KOPT-K1 (cell line): ENCODE data around the gene UBXN2A.
A peak's percentile ranks its signal among the peaks of the same experiment; 100 is the strongest.

Source experiments
- H3K27ac ChIP-seq: fragments of 200-600 bp; sonication (generic); 2 replicates; pipeline ENCODE4 v1.5.1; 2016; ENCODE audit warnings: antibody characterized with exemption, mild to moderate bottlenecking, low read depth, low read length; ENCODE audit not compliant: poor library complexity, severe bottlenecking
- H3K36me3 ChIP-seq: fragments of 200-600 bp; sonication (generic); 2 replicates; pipeline ENCODE4 v1.5.1; 2017; ENCODE audit warnings: antibody characterized with exemption, mild to moderate bottlenecking, low read length, moderate library complexity; ENCODE audit not compliant: insufficient read depth
- H3K9me3 ChIP-seq: fragments of 200-600 bp; sonication (generic); 2 replicates; pipeline ENCODE4 v1.5.1; 2017; ENCODE audit warnings: antibody characterized with exemption, low read length, mild to moderate bottlenecking; ENCODE audit not compliant: insufficient read depth, poor library complexity, severe bottlenecking

Gene UBXN2A, protein sequence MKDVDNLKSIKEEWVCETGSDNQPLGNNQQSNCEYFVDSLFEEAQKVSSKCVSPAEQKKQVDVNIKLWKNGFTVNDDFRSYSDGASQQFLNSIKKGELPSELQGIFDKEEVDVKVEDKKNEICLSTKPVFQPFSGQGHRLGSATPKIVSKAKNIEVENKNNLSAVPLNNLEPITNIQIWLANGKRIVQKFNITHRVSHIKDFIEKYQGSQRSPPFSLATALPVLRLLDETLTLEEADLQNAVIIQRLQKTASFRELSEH

DNA sequence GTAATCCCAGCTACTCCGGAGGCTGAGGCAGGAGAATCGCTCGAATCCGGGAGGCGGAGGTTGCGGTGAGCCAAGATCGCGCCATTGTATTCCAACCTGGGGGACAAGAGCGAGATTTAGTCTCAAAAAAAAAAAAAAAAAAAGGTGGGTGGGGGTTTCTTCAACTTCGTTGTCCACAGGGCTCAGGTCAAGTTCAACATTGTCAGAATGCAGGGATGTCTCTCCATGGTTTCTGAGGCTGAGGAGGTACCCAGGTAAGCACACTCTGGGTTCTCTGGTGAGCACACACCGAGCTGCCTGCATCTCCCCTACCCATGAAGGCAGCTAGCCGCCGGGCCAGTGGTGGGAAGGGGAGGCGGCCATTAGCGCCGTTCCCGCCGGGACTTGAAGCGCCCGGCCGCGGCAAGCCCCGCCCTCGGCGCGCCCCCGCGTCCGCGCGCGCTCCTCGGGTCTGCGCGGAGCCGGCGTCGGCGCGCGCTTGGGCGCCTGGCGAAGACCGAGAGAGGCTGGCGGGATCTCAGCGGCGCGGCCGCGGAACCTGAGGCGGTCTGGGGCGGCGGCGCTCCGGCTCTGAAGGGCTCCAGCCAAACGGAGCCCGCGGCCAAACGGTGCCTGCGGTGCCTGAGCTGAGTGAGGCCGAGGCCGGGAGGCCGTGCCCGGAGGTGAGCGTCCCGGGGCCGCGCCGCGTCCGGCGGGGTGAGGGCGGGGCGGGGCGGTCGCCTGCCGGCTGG, at the start of gene UBXN2A:
Gene UBXN2A (plus strand): TSS at position 477 of the 731 bp plus-strand sequence. CDS start 17,852 bp downstream, outside the sequence.
- H3K9me3 ChIP-seq: no peaks in the 10 kb centered on the region

DNA sequence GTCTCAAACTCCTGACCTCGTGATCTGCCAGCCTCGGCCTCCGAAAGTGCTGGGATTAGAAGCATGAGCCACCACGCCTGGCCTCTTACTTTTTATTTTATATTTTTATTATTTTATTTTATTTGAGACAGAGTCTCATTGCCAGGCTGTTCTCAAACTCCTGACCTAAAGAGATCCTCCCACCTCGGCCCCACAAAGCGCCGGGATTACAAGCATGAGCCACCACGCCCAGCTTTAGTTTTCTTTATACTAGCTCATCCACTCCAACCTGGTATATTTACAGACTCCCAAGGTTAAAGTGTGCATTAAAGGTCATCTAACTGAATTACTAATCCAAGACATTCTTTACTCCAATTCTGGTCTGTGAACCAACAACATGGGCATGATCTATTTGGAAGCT, 40.1 kb upstream of the UBXN2A start:
- Histone ChIP-seq H3K36me3 (no peaks in the 10 kb centered on the region), H3K9me3 (peaks cover 6% of the 10 kb centered on the region), H3K27ac (no peak overlapping the region)

More for the DNA sequence above, at the start of gene UBXN2A:
- peak within 1 kb of the TSS; percentile 77 for H3K27ac ChIP-seq
- no peaks in the 10 kb centered on the region for H3K36me3 ChIP-seq

DNA sequence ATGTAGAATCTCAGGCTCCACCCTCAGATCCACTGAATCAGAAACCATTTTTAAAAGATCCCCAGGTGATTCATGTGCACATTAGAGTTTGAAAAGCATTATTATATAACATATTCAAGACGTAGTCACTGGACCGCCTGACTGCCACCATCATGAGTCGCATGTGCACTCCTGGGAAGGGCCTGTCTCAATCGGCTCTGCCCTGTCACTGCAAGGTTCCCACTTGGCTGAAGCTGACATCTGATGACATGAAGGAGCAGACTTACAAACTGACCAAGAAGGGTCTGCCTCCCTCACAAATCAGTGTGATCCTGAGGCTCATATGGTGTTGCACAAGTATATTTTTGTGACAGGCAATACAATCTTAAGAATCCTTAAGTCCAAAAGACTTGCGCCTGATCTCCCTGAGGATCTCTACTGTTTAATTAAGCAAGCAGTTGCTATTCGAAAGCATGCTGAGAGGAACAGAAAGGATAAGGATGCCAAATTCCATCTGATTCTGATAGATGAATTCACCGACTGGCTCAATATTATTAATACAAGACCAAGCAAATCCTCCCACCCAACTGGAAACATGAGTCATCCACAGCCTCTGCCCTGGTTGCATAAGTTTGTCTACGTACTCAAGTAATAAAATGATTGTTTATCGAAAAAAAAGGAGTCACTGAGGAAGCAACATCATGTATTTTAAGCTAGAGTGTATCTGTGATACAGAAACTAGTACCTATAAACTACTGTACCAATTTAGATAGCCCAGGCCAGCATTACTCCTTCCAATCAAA, 39.5 kb upstream of the UBXN2A start:
- no peak overlapping the region for H3K27ac ChIP-seq
- H3K9me3 ChIP-seq: peaks cover 6% of the 10 kb centered on the region
- no peaks in the 10 kb centered on the region for H3K36me3 ChIP-seq

DNA sequence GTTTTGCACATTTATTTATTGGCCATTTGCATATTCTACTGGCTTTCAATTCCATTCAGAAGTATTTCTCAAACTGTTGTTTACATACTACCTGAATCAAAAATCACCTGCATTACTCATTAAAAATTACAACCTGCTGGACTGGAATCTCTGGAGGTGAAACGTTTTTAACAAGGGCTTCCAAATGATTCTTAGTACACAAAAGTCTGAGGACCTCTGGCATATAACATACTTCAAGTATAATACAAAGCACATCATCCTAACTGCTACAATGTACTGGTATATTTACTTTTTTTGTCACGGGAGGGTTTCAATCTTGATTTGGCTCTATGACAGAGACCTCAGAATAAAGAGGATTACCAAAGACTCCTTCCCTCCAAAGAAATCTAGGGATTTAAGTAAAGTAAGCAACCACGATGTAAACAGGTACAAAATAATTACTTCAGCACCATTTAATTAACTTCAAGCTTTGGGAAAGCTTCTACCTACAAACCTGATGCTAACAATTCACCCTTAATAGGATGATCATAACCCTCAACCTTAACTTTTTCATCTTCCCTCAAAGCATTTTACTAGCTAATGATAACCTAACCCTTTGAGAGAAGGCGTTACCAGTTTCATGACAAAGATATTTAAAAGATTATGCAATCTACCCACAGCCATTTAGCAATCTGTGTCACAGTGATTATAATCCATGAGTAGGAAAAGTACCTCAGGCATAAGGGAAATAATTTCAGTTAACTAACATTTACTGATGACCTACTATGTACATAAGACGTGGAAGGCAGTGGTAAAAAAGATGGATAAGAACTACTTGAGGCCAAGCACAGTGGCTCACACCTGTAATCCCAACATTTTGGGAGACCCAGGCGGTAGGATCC, 38.1 kb upstream of the UBXN2A start:
- H3K36me3 ChIP-seq: no peaks in the 10 kb centered on the region
- peaks cover 6% of the 10 kb centered on the region for H3K9me3 ChIP-seq
- H3K27ac ChIP-seq: no peak overlapping the region

DNA sequence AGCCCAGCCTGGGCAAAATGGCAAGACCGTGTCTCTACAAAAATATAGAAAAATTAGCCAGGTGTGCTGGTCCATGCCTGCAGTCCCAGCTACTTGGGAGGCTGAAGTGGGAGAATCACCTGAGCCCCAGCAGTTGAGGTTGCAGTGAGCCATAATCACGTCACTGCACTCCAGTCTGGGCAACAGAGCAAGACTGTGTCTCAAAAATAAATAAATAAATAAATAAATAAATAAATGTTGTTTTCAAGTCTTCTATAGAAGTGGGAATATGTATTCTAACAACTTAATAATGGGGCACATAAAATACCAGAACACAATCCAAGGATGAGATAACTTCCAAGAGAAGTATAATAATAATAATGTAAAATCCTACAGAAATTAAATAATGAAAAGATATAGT, 37.2 kb upstream of the UBXN2A start:
- Histone ChIP-seq H3K9me3 (peaks cover 4% of the 10 kb centered on the region), H3K36me3 (no peaks in the 10 kb centered on the region), H3K27ac (no peak overlapping the region)

DNA sequence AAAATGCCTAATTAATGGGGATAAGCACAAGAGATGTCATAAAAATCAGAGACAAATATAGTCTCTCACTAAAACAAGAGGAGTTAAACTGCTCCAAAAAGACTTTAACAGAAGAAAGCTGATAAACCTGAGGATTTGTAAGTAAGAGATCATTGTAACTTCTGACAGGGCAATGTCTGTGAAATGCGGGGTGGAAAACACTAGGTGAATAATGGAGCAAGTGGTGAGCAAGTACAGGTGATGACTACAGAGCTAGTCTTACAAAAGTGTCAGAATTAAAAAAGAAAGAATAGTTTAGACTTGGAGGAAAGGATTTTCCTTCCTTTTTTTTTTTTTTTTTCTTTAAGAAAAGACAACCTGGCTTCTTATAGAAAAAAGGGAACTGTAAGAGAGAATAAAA, 36.0 kb upstream of the UBXN2A start:
- H3K36me3 ChIP-seq: no peaks in the 10 kb centered on the region
- no peak overlapping the region for H3K27ac ChIP-seq
- H3K9me3 ChIP-seq: no peaks in the 10 kb centered on the region

DNA sequence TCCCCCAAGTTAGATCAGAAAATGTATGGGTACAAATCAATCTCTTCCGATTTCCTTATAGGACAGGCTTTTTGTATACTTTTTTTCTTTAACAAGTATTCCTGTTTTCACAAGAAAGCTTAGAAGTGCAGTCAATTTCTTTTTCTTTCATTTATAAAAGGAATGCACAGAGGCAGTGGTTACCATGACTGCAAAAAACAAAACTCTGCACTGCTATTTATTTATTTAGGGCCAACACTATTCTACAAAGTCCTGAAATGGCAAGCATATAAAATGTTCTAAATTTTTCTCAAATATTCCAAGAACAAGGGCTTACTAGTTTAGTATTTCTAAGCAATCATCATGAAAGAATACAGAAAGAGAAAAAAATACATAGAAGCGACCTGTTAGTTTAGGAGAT, 35.6 kb upstream of the UBXN2A start:
- Histone ChIP-seq H3K36me3 (no peaks in the 10 kb centered on the region), H3K27ac (no peak overlapping the region)

DNA sequence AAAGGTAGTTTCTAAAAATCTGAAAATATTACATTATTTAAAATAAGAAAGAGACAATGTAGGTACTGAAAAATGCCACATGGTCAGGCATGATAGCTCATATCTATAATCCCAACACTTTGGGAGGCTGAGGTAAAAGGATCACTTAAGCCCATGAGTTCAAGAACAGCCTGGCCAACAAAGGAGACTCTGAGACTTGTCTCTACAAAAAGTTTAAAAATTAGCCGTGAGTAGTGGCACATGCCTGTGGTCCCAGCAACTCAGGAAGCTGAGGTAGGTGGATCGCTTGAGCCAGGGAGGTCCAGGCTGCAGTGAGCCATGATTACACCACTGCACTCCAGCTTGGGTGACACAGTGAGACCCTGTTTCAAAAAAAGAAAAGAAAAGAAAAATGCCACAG, 35.1 kb upstream of the UBXN2A start:
- H3K36me3 ChIP-seq: no peaks in the 10 kb centered on the region
- no peaks in the 10 kb centered on the region for H3K9me3 ChIP-seq
- H3K27ac ChIP-seq: no peak overlapping the region

More for the DNA sequence above, 35.6 kb upstream of the UBXN2A start:
- H3K9me3 ChIP-seq: no peaks in the 10 kb centered on the region

DNA sequence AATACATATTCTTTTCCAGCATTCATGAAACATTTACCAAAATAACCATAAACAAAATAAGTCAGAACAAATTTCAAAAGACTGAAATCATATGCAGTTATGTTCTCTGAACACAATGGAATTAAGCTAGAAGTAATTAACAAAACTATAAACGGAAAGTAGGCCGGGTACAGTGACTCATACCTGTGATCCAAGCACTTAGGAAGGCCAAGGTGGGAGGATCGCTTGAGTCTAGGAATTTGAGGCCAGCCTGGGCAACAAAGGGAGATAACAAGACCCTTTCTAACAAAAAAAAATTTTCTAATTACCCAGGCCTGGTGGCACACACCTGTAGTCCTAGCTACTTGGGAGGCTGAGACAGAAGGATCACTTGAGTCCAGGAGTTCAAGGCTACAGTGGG, 28.2 kb upstream of the UBXN2A start:
- Histone ChIP-seq H3K9me3 (no peaks in the 10 kb centered on the region), H3K27ac (no peak overlapping the region), H3K36me3 (no peaks in the 10 kb centered on the region)

DNA sequence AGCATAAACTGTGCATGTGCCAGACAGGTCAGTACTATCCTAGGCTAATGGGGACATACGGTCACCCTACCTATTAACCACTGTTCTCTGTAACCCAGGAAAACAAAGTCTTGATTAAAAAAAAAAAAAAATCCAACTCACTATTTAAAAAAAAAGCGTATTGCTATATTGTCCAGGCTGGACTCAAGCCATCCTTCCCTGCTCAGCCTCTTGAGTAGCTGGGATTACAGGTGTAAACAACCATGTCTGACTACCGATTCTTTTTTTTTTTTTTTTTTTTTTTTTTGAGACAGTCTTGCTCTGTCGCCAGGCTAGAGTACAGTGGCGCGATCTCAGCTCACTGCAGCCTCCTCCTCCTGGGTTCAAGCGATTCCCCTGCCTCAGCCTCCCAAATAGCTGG, 24.9 kb upstream of the UBXN2A start:
- Histone ChIP-seq H3K27ac (no peak overlapping the region), H3K9me3 (no peaks in the 10 kb centered on the region), H3K36me3 (no peaks in the 10 kb centered on the region)

DNA sequence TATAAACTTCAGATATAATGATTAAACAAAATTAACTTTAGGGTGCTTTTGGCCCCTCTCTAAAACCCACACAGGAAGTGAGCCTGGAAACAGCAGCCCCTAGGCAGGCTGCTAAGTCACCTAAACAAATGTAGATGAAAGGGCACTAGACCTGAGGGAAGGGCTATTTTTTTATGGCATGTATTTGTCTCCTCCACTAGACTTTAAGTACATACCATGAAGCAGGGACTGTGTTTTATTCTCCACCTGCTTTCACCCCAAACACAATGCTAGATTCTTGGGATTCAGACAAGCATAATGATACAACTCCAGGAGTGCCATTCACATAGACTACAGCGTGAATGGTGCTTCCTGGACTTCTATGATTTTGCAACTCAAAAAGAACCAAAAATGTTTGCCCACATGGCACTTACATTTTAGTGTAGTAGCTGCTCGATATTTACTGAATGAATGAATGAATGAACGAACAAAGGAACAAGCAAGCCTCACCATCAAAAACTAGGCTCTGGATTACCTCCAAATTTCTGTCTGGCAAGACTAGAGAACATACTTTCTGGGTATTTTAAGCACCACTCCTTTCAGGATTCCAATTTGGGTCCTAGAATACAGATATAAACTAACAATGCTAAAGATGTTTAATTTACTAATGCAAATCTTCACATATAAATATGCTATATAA, 23.4 kb upstream of the UBXN2A start:
- Histone ChIP-seq H3K36me3 (no peaks in the 10 kb centered on the region), H3K27ac (peak overlapping the region; percentile 54), H3K9me3 (no peaks in the 10 kb centered on the region)

DNA sequence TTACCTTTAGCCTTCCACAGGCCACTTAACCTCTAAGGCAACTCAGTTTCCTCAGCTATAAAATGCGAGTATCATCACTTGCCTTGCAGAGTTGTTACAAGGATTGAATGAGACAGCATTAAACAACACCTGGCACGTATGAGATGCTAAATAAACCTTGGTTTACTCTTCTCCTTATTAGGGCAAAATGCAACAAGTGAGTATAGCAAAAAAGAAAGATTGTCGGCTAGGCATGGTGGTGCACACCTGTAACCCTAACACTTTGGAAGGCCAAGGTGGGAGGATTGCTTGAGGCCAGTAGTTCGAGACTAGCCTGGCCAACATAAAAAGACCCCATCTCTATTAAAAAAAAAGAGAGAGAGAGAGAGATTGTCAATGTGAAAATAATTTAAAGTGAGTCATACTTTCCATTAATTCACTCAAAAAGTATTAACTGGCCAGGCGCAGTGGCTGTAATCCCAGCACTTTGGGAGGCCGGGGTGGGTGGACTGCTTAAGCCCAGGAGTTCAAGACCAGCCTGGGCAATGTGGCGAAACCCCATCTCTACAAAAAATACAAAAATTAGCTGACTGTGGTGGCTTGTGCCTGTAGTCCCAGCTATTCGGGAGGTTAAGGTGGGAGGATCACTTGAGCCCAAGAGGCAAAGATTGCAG, 21.3 kb upstream of the UBXN2A start:
- H3K9me3 ChIP-seq: no peaks in the 10 kb centered on the region
- no peaks in the 10 kb centered on the region for H3K36me3 ChIP-seq
- no peak overlapping the region for H3K27ac ChIP-seq

DNA sequence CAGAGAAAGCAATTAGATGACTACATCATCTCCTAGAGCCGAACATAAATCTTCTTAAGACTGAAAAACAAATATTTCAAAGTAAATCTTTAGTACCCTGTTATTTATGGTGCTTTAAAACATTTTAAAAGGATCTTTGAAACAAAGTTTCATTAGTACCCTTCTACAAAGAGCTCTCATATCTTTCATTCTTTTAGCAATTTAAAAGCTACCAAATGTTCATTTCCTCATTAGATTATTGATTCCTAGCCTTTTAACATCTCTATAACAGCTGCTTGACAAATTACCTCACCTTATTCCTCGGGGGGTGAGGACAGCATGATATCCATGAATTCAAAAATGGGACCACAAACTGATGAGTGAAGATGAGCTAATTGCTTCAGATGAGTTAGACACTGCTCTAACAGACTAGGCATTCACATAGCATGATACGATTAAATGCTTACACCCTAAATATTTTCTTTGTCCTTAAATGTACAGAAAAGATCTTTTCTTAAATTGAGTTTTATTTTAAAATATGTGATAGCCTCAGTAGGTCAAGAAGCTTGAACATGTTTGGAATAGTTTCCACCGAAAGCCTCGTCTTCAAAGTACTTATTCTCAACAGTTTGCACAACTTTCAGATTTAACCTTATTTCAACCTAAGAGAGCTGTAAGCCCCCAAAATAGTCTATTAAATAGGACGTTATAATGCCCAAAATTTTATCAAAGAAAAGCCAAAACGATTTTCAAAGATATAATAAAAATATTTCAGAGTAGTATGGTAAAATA, 15.5 kb upstream of the UBXN2A start:
- no peaks in the 10 kb centered on the region for H3K9me3 ChIP-seq
- H3K36me3 ChIP-seq: no peaks in the 10 kb centered on the region
- peak overlapping the region; percentile 96 for H3K27ac ChIP-seq
